Upper lobe of right lung (tissue), 1 donor: Measurements from ENCODE around the gene TTLL13. TPM values are rescaled to one million over a fixed set of nuclear protein-coding genes. Genes with fewer than 3 reads are reported as not detected.
"Not testable (repeated sequence)": the region's sequence is repeated elsewhere in the genome, so short reads cannot be mapped to it uniquely, and the experiment has no call there.

Experiments
- ATAC-seq: fragments of 200-7000 bp; cut with Tn5 transposase; one replicate; pipeline ENCODE4 v1.9.1; 2020; ENCODE audit warnings: mild to moderate bottlenecking, moderate library complexity
- DNase-seq: peaks from one replicate; pipeline ENCODE4 v3.0.0-alpha.2; 2020
- H3K27ac ChIP-seq: fragments of 200-600 bp; one replicate; pipeline ENCODE4 v1.8.0; 2022
- H3K27me3 ChIP-seq: fragments of 200-600 bp; one replicate; pipeline ENCODE4 v1.8.0; 2022; ENCODE audit warnings: mild to moderate bottlenecking
- H3K36me3 ChIP-seq: fragments of 200-600 bp; one replicate; pipeline ENCODE4 v1.8.0; 2022
- H3K4me1 ChIP-seq: fragments of 200-600 bp; one replicate; pipeline ENCODE4 v1.8.0; 2022
- H3K4me3 ChIP-seq: fragments of 200-600 bp; one replicate; pipeline ENCODE4 v1.8.0; 2022; ENCODE audit warnings: mild to moderate bottlenecking
- H3K9me3 ChIP-seq: fragments of 200-600 bp; one replicate; pipeline ENCODE4 v1.8.0; 2022
- intact Hi-C: fragments of 100-400 bp; cut with DNase I; formaldehyde crosslinking; loops from one replicate; pipeline ENCODE4 v1.11.0; 2022
- total RNA-seq: library from RNA; stranded (reverse); fragmentation: NEBNext Ultra II Directional; extraction: Animal tissue kit (Norgen Biotek cat#: 25700); gene quantifications from one replicate; pipeline ENCODE4 v1.2.1, GENCODE V29; 2021
- TF ChIP-seq, protein P1 (sequence below): fragments of 200-600 bp; IDR thresholded peaks from one replicate; pipeline ENCODE4 v1.8.0; 2022; ENCODE audit warnings: antibody characterized with exemption
- donor health status: DM: no; HTN: yes; CAD: no; lungs with severe emphysema.

TTLL13 gene
- total RNA-seq, 1 donor from 2014 or later = not detected

DNA sequence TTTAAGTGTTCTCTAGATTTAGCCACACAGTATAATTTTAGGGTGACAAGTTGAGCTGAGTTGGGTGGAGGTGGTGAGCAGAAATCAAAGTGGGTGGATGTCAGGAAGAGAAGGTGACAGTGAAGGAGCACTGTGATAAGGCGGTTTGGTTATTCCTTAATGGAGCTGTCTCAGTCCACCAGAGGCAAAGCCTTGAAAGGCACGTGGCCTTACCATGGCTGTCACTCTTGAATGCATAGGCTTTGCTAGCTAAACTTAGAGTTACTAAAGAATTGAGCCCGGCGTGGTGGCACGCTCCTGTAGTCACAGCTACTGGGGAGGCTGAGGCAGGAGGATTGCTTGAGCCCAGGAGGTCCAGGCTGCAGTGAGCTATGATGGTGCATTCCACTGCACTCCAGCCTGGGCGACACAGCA, 560 bp upstream of the TTLL13 start:
- Histone ChIP-seq H3K27me3 (no peaks in the 10 kb centered on the region), H3K9me3 (no peaks in the 10 kb centered on the region), H3K27ac (no peak overlapping the region), H3K4me1 (no peaks in the 10 kb centered on the region), H3K4me3 (peak overlapping the region; percentile 65), H3K36me3 (no peaks in the 10 kb centered on the region)
- DNase-seq = no peak
- intact Hi-C loops = no loop called here
- TF ChIP-seq, protein P1, sequence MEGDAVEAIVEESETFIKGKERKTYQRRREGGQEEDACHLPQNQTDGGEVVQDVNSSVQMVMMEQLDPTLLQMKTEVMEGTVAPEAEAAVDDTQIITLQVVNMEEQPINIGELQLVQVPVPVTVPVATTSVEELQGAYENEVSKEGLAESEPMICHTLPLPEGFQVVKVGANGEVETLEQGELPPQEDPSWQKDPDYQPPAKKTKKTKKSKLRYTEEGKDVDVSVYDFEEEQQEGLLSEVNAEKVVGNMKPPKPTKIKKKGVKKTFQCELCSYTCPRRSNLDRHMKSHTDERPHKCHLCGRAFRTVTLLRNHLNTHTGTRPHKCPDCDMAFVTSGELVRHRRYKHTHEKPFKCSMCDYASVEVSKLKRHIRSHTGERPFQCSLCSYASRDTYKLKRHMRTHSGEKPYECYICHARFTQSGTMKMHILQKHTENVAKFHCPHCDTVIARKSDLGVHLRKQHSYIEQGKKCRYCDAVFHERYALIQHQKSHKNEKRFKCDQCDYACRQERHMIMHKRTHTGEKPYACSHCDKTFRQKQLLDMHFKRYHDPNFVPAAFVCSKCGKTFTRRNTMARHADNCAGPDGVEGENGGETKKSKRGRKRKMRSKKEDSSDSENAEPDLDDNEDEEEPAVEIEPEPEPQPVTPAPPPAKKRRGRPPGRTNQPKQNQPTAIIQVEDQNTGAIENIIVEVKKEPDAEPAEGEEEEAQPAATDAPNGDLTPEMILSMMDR = no peak
- ATAC-seq = no peak

DNA sequence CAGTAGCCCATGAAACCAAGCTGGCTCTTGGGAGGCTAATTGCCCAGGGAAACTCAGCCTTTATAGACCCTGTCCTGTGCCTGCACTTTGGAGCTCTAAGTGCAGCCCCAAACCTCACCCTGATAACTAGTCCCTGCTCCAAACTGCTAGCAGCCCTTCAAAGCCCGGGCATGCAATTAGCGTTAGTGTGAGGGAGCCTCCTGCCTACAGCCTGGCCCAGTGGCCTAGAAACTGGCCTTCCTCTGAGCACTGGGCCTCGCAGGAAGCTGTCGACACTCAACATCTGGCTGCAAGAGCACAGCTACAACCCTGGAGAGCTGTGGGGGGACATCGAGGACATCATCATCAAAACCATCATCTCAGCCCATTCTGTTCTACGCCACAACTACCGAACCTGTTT, 8.4 kb downstream of the TTLL13 start:
- no peak for DNase-seq
- H3K4me1 ChIP-seq = no peaks in the 10 kb centered on the region
- H3K36me3 ChIP-seq = no peaks in the 10 kb centered on the region
- H3K4me3 ChIP-seq = no peak overlapping the region
- no peak overlapping the region for H3K27ac ChIP-seq
- no peaks in the 10 kb centered on the region for H3K27me3 ChIP-seq
- H3K9me3 ChIP-seq = no peaks in the 10 kb centered on the region
- ATAC-seq = no peak
- intact Hi-C loops = no loop called here
- TF ChIP-seq, protein P1 = no peak

DNA sequence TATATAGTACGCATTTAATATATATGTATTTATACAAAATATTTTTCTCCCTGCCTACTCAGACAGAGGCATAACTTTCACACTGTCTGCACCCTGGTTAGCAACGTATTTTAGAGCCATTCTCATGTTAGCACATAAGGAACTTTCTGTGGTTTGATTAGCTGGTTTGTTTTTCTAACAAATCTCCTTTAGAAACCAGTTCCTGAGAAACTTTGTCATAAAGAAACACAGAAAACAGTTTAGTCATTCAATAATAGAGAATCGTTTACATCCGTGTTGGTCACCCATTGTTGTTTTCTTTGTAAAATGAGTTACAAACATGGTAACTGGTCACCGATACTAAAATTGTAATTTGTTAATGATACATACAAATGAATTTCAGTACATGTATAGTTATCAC, 10.2 kb downstream of the TTLL13 start:
- Histone ChIP-seq H3K27me3 (no peaks in the 10 kb centered on the region), H3K4me3 (no peak overlapping the region), H3K27ac (no peak overlapping the region), H3K36me3 (no peaks in the 10 kb centered on the region), H3K9me3 (no peaks in the 10 kb centered on the region), H3K4me1 (peaks cover 4% of the 10 kb centered on the region)
- DNase-seq = no peak
- ATAC-seq = no peak
- intact Hi-C loops = no loop called here
- TF ChIP-seq, protein P1 = no peak

DNA sequence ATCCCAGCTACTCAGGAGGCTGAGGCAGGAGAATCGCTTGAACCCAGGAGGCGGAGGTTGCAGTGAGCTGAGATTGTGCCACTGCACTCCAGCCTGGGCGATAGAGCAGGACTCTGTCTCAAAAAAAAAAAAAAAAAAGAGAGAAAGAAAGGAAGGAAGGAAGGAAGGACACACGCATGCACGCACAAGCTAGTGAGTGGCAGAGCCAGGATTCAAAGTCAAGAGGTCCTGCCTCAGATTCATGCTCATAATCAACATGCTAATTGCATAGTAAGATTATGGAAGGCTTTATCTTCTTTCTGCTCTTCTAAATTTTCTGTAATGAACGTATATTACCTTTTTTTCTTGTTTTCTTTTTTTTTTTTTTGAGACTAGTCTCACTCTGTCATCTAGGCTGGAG, 11.4 kb downstream of the TTLL13 start:
- ATAC-seq, H3K27ac ChIP-seq, H3K27me3 ChIP-seq, DNase-seq, intact Hi-C loops, H3K9me3 ChIP-seq, H3K36me3 ChIP-seq, H3K4me3 ChIP-seq, H3K4me1 ChIP-seq: not testable (repeated sequence)

DNA sequence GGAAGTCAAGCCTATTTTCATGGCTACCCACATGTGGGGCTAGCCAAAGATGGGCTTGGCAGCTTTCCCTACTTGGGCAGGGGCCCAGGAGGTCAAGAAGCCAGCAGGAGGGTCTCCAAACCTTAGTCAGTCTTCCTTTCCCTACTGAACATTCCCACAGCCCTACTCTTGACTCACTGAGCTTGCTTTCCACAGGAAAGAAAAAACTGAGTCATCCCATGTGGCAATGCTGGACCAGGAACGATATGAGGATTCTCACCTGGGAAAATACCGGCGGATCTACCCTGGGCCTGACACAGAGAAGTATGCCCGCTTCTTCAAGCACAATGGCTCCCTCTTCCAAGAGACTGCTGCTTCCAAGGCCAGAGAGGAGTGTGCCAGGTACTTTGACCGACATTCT, 12.5 kb downstream of the TTLL13 start:
- Histone ChIP-seq H3K4me3 (no peak overlapping the region), H3K27me3 (no peaks in the 10 kb centered on the region), H3K27ac (no peak overlapping the region), H3K4me1 (peaks cover 13% of the 10 kb centered on the region), H3K9me3 (no peaks in the 10 kb centered on the region), H3K36me3 (no peaks in the 10 kb centered on the region)
- ATAC-seq (no peak), DNase-seq (no peak)
- intact Hi-C loops = no loop called here
- TF ChIP-seq, protein P1 = no peak

DNA sequence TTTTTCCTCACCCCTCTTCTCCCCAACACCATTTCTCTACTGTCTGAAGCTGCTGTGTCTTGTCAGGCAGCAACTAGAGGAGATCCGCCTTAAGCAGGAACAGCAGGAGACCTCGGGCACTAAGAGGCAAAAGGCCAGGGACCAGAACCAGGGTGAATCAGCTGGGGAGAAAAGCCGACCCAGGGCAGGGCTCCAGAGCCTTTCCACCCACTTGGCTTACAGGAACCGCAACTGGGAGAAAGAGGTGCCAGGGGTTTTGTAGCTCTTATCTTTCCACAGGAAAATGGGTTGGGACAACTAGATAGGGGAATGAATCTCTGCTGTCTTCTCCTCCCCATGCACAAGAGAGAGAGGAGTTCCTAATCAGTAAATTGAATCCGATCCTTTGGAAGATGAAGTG, 13.1 kb downstream of the TTLL13 start:
- no peak overlapping the region for H3K27ac ChIP-seq
- TF ChIP-seq, protein P1 = no peak
- no peak overlapping the region for H3K4me3 ChIP-seq
- H3K9me3 ChIP-seq = no peaks in the 10 kb centered on the region
- DNase-seq (no peak), ATAC-seq (no peak)
- no peaks in the 10 kb centered on the region for H3K27me3 ChIP-seq
- intact Hi-C loops = no loop called here
- peaks cover 19% of the 10 kb centered on the region for H3K4me1 ChIP-seq
- H3K36me3 ChIP-seq = peaks cover under 1% of the 10 kb centered on the region
